Activated CD4-positive, CD25-positive, alpha-beta regulatory T cell treated with anti-CD3 and anti-CD28 coated beads, Interleukin-2, amount 50 U/mL, for 72 hours (primary cell): ENCODE data around the gene COL5A2.

ENCODE experiments used
- DNase-seq: peaks from one replicate; pipeline ENCODE4 v3.0.0; 2021

COL5A2 gene

GRCh38 chr2:189179570-189179950 is at the start of gene COL5A2:
Gene COL5A2, minus strand, starts transcription at chr2:189179761. Its CDS starts 157 bp downstream, at chr2:189179604.
- no peak for DNase-seq

GRCh38 chr2:189226017-189226416 is 46.5 kb upstream of the COL5A2 start:
- DNase-seq, result no peak

- DNase-seq, result no peak
These were observed 45.5 kb upstream of the COL5A2 start for GRCh38 chr2:189225032-189225431.

GRCh38 chr2:189222468-189223105 is 43.0 kb upstream of the COL5A2 start:
- no peak for DNase-seq

- DNase-seq, result no peak
These were observed 42.4 kb upstream of the COL5A2 start for GRCh38 chr2:189221811-189222467.

GRCh38 chr2:189218236-189218635 is 38.7 kb upstream of the COL5A2 start:
- no peak for DNase-seq

- DNase-seq, result no peak
These were observed 38.0 kb upstream of the COL5A2 start for GRCh38 chr2:189217541-189217940.

- DNase-seq, result no peak
These were observed 37.5 kb upstream of the COL5A2 start for GRCh38 chr2:189217051-189217450.

- no peak for DNase-seq
These were observed 34.9 kb upstream of the COL5A2 start for GRCh38 chr2:189214484-189214883.

- no peak for DNase-seq
These were observed 33.7 kb upstream of the COL5A2 start for GRCh38 chr2:189213250-189213649.

GRCh38 chr2:189210250-189211087 is 30.9 kb upstream of the COL5A2 start:
- no peak for DNase-seq

GRCh38 chr2:189208254-189208653 is 28.7 kb upstream of the COL5A2 start:
- DNase-seq, result no peak

GRCh38 chr2:189204322-189204941 is 24.9 kb upstream of the COL5A2 start:
- no peak for DNase-seq

- DNase-seq, result no peak
These were observed 23.7 kb upstream of the COL5A2 start for GRCh38 chr2:189203177-189203799.

- no peak for DNase-seq
These were observed 20.2 kb upstream of the COL5A2 start for GRCh38 chr2:189199797-189200196.

GRCh38 chr2:189192766-189193165 is 13.2 kb upstream of the COL5A2 start:
- DNase-seq, result no peak

- no peak for DNase-seq
These were observed 12.2 kb upstream of the COL5A2 start for GRCh38 chr2:189191766-189192165.

- DNase-seq, result no peak
These were observed 11.1 kb upstream of the COL5A2 start for GRCh38 chr2:189190685-189191084.

- DNase-seq, result no peak
These were observed 8.7 kb upstream of the COL5A2 start for GRCh38 chr2:189188115-189188805.

GRCh38 chr2:189183170-189183569 is 3.6 kb upstream of the COL5A2 start:
- DNase-seq, result no peak

- DNase-seq, result no peak
These were observed 2.1 kb upstream of the COL5A2 start for GRCh38 chr2:189181706-189182105.
